Urothelium cell line (cell line): ENCODE measurements around the gene FHIT.

Source experiments
- DNase-seq: peaks from one replicate; pipeline ENCODE4 v3.0.0; 2011; ENCODE audit warnings: low spot score, mixed read lengths
- FAIRE-seq: peaks from 2 replicates; lab custom pipeline; 2011; peaks lifted over from hg19 to GRCh38; lab: Jason Lieb, UNC

FHIT gene

GRCh38 chr3:60440869-60441268 lies 810.4 kb downstream of the FHIT start:
- no peak for FAIRE-seq
- no peak for DNase-seq

GRCh38 chr3:60435941-60436650 lies 815.2 kb downstream of the FHIT start:
- FAIRE-seq, result no peak
- DNase-seq, result no peak

GRCh38 chr3:60434950-60435349 lies 816.3 kb downstream of the FHIT start:
- no peak for DNase-seq
- no peak for FAIRE-seq

GRCh38 chr3:60434323-60434722 lies 816.9 kb downstream of the FHIT start:
- DNase-seq (no peak), FAIRE-seq (no peak)

- DNase-seq, result peak; percentile 4
- FAIRE-seq, result no peak
Observed at GRCh38 chr3:60431599-60431958, 819.7 kb downstream of the FHIT start.

GRCh38 chr3:60430205-60430604 lies 821.0 kb downstream of the FHIT start:
- no peak for FAIRE-seq
- DNase-seq, result no peak

- DNase-seq, result no peak
- no peak for FAIRE-seq
Observed at GRCh38 chr3:60427109-60427508, 824.1 kb downstream of the FHIT start.

- no peak for FAIRE-seq
- no peak for DNase-seq
Observed at GRCh38 chr3:60424942-60425341, 826.3 kb downstream of the FHIT start.

GRCh38 chr3:60424034-60424433 lies 827.2 kb downstream of the FHIT start:
- DNase-seq (no peak), FAIRE-seq (no peak)

GRCh38 chr3:60423556-60423955 lies 827.7 kb downstream of the FHIT start:
- no peak for FAIRE-seq
- DNase-seq, result no peak

- DNase-seq (no peak), FAIRE-seq (no peak)
Observed at GRCh38 chr3:60421749-60422446, 829.4 kb downstream of the FHIT start.

- DNase-seq (no peak), FAIRE-seq (no peak)
Observed at GRCh38 chr3:60417576-60417975, 833.7 kb downstream of the FHIT start.

GRCh38 chr3:60414011-60414410 lies 837.2 kb downstream of the FHIT start:
- FAIRE-seq (no peak), DNase-seq (no peak)

- DNase-seq, result no peak
- no peak for FAIRE-seq
Observed at GRCh38 chr3:60413551-60413950, 837.7 kb downstream of the FHIT start.

- FAIRE-seq (no peak), DNase-seq (no peak)
Observed at GRCh38 chr3:60403866-60404265, 847.4 kb downstream of the FHIT start.

GRCh38 chr3:60402931-60403330 lies 848.3 kb downstream of the FHIT start:
- no peak for FAIRE-seq
- no peak for DNase-seq

- FAIRE-seq, result no peak
Observed at GRCh38 chr3:60399861-60400845, 851.1 kb downstream of the FHIT start.

GRCh38 chr3:60399292-60399691 lies 852.0 kb downstream of the FHIT start:
- DNase-seq (no peak), FAIRE-seq (no peak)

More at GRCh38 chr3:60399861-60400845, 851.1 kb downstream of the FHIT start:
- DNase-seq, result peak; percentile 10

- DNase-seq (no peak), FAIRE-seq (no peak)
Observed at GRCh38 chr3:60395173-60395762, 856.0 kb downstream of the FHIT start.

GRCh38 chr3:60393946-60394345 lies 857.3 kb downstream of the FHIT start:
- FAIRE-seq (no peak), DNase-seq (no peak)

GRCh38 chr3:60392501-60392900 lies 858.8 kb downstream of the FHIT start:
- DNase-seq (no peak), FAIRE-seq (no peak)
